HG03139 (cell line): ENCODE data around the gene RNF40.
"Not testable (repeated sequence)": the region's sequence is repeated elsewhere in the genome, so short reads cannot be mapped to it uniquely, and the experiment has no call there.

Source experiments
- ATAC-seq: cut with Tn5 transposase; IDR thresholded peaks from one replicate; pipeline ENCODE4 v1.9.1; 2021; ENCODE audit not compliant: unreplicated experiment

Gene RNF40

DNA sequence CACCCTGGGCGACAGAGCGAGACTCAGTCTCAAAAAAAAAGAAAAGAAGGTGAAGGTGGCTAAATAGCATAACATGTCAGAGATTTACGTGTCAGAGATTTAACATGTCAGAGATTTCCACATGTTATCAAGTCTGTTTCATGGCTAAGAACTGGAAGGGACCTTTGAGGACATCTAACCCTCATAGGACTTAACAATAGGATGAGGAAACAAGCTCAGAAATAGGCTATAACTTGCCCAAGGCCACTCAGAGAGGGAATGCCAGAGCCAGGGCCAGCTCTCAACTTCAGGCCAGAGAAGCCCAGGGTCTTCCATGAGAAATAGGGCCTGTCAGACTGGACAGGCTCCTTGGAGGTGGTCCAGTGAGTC lies 51.7 kb downstream of the RNF40 start:
- peak; percentile 6 for ATAC-seq

DNA sequence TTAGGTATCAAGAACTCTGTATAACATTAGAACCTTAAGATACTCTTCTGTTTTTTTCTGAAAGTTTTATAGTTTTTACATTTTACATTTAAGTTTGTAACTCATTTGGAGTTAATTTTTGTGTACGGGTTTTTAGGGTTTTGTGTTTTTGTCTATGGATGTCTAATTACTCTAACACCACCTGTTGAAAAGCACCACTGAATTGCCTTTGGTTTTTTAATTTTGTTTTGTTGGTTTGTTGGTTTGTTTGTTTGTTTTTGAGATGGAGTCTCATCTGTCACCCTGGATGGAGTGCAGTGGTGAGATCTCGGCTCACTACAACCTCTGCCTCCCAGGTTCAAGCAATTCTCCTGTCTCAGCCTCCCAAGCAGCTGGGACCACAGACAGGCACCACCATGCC lies 54.6 kb downstream of the RNF40 start:
- ATAC-seq, result no peak

DNA sequence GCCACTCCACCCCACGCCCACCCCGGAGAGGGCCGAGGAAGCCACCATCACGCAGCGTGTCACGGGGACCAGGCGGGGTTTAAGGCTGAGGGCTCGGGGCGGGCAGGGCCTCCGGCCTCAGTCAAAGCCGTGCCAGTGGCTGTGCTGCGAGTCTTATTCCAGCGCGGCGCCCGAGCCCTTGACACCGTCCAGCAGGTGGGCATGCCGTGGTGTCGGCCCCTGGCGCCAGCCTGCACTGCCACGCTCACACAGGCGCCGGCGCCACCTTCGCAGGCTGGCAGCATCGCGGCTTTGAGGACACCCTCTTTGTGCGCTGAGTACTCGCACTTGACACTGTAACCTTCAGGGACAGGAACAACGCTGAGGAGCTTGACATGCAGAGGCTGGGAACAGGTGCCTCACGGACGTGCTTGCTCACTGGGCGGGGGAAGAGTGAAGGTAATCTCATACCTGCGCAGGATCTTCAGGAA lies 58.9 kb downstream of the RNF40 start:
- no peak for ATAC-seq

DNA sequence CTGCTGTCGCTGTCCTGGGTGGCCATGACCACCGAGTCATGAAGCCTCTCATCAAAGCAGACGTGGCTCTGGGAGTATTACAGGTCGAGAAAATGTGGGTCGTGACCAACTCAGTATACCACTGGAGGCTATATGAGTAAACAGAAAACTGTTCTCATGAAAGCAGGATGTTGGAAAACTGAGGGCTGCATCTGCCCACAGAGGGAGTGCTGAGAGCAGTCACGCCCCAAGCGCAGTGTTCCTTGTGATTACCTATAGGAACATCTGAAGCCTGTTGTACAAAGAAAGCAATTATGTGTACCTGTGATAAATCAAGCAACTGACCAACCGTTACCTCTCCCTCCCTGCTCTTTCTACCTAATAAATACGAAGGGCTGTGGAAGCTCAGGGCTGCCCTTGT lies 59.3 kb downstream of the RNF40 start:
- not testable (repeated sequence) for ATAC-seq

DNA sequence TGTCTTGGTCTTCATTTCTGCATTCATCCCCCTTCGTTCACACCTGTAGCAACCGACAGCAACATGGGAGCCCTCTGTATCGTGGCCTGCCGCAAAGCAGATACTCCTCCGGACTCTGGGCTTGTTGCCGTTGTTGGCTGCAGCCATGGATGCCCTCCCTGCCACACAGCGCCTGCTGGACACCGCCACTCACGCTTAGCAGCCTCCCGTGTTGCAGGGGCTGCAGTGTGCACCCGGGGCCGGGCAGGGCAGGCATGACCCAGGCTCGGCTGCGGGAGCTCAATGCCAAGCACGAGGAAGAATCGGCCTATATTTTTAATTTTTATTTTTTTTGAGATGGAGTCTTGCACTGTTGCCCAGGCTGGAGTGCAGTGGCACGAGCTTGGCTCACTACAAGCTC lies 59.8 kb downstream of the RNF40 start:
- ATAC-seq, result no peak
